RWPE2 (cell line): Measurements from ENCODE around the gene MAGI1.

ENCODE experiments used
- ATAC-seq: fragments of 200-7000 bp; cut with Tn5 transposase; 3 replicates; pipeline ENCODE4 v1.9.1; 2021; ENCODE audit warnings: low read depth
- DNase-seq: peaks from one replicate; pipeline ENCODE4 v3.0.0-alpha.2; 2020; ENCODE audit warnings: low spot score
- H3K27ac ChIP-seq: fragments of 450-650 bp; 2 replicates; pipeline ENCODE4 v1.5.1; 2017; ENCODE audit warnings: mild to moderate bottlenecking; ENCODE audit not compliant: poor library complexity, severe bottlenecking
- H3K27me3 ChIP-seq: fragments of 250-450 bp; sonication (Bioruptor Pico); 2 replicates; pipeline ENCODE4 v1.5.1; 2021; ENCODE audit warnings: mild to moderate bottlenecking, moderate library complexity; ENCODE audit not compliant: insufficient read depth, poor library complexity, severe bottlenecking
- H3K36me3 ChIP-seq: fragments of 250-450 bp; sonication (Bioruptor Pico); 2 replicates; pipeline ENCODE4 v1.5.1; 2020; ENCODE audit warnings: low read depth, mild to moderate bottlenecking, moderate library complexity
- H3K4me1 ChIP-seq: fragments of 250-450 bp; sonication (Bioruptor Pico); 2 replicates; pipeline ENCODE4 v1.5.1; 2021; ENCODE audit warnings: mild to moderate bottlenecking, moderate library complexity; ENCODE audit not compliant: insufficient read depth, poor library complexity, severe bottlenecking
- H3K4me3 ChIP-seq: fragments of 250-450 bp; sonication (Bioruptor Pico); 2 replicates; pipeline ENCODE4 v1.5.1; 2021; ENCODE audit warnings: mild to moderate bottlenecking, moderate library complexity; ENCODE audit not compliant: severe bottlenecking
- H3K9me3 ChIP-seq: fragments of 250-450 bp; sonication (Bioruptor Pico); 2 replicates; pipeline ENCODE4 v1.5.1; 2021; ENCODE audit warnings: mild to moderate bottlenecking, moderate library complexity; ENCODE audit not compliant: severe bottlenecking
- CTCF ChIP-seq: fragments of 450-650 bp; IDR thresholded peaks from one replicate; pipeline ENCODE4 v1.5.1; 2017; ENCODE audit warnings: mild to moderate bottlenecking, moderate library complexity; ENCODE audit not compliant: poor library complexity, severe bottlenecking

The MAGI1 gene

GRCh38 chr3:65408531-65409175 lies 630.1 kb downstream of the MAGI1 start:
- DNase-seq (no peak), ATAC-seq (no peak)
- H3K27ac ChIP-seq: no peak overlapping the region
- H3K27me3 ChIP-seq: no peaks in the 10 kb centered on the region
- H3K36me3 ChIP-seq: no peaks in the 10 kb centered on the region
- H3K4me3 ChIP-seq: no peak overlapping the region
- H3K4me1 ChIP-seq: no peaks in the 10 kb centered on the region
- H3K9me3 ChIP-seq: no peaks in the 10 kb centered on the region
- TF ChIP-seq CTCF: no peak

GRCh38 chr3:65406470-65406869 lies 632.2 kb downstream of the MAGI1 start:
- Histone ChIP-seq H3K4me1 (no peaks in the 10 kb centered on the region), H3K27me3 (no peaks in the 10 kb centered on the region), H3K4me3 (no peak overlapping the region), H3K9me3 (no peaks in the 10 kb centered on the region), H3K36me3 (no peaks in the 10 kb centered on the region), H3K27ac (no peak overlapping the region)
- ATAC-seq (no peak), DNase-seq (no peak)
- no peak for TF ChIP-seq CTCF

GRCh38 chr3:65402597-65402996 lies 636.1 kb downstream of the MAGI1 start:
- peak; percentile 97 for ATAC-seq
- Histone ChIP-seq H3K27me3 (no peaks in the 10 kb centered on the region), H3K4me3 (no peak overlapping the region), H3K4me1 (peaks cover 7% of the 10 kb centered on the region), H3K27ac (no peak overlapping the region), H3K9me3 (no peaks in the 10 kb centered on the region), H3K36me3 (no peaks in the 10 kb centered on the region)
- TF ChIP-seq CTCF: no peak
- peak; percentile 78 for DNase-seq

- Histone ChIP-seq H3K9me3 (no peaks in the 10 kb centered on the region), H3K36me3 (no peaks in the 10 kb centered on the region), H3K4me3 (no peak overlapping the region), H3K4me1 (peaks cover 7% of the 10 kb centered on the region), H3K27ac (no peak overlapping the region), H3K27me3 (no peaks in the 10 kb centered on the region)
- TF ChIP-seq CTCF: no peak
- ATAC-seq (no peak), DNase-seq (no peak)
These were observed 637.1 kb downstream of the MAGI1 start for GRCh38 chr3:65401359-65402305.
